NCI-H2081 (cell line): ENCODE data around the gene NAPB.
"Not testable (repeated sequence)": the region's sequence is repeated elsewhere in the genome, so short reads cannot be mapped to it uniquely, and the experiment has no call there.

Experiments used
- DNase-seq, 2 experiments: peaks; one replicate each; lab custom pipeline; 2025; lab: John Stamatoyannopoulos, UW

NAPB gene

DNA sequence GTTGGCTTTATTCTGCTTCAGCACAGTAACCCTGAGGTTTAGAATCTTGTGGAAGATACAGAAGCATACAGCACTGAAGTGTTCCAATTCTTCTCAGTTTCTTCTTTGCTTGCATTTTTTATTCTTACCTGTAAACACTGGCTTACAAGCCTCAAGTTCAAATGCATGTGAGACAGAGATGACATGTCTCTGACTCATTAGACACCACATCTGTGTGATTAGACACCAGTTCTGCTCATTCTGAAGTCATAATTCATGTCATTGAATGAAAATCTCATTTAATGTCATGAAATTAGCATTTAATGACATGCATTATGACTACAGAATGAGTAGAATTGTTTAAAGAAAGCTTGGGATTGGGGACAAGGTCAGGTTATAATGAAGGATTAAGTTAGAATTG, 53.5 kb downstream of the NAPB start:
- DNase-seq: no peak

- no peak for DNase-seq
These were observed 54.9 kb downstream of the NAPB start for GRCh38 chr20:23366384-23366783.

- no peak for DNase-seq
These were observed 55.7 kb downstream of the NAPB start for GRCh38 chr20:23365390-23366165.

DNA sequence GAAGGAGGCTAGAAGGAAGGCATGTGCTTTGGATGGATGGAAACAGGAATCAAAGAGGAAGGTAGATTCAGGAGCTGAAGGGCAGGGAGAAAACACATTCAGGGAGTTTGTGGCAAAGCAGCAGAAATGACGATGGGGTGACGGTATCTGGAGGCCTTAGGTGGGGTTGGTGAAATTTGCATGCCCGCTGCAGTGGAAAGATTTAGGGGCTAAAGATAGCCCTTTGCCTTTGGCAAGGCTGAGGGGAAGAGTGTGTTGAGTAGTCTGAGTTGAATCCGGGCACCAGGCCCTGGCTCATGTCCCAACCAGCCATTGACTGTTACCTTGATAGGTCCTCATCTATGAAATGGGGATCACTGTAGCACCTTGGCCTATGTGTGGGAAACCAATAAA, 58.0 kb downstream of the NAPB start:
- no peak for DNase-seq

DNA sequence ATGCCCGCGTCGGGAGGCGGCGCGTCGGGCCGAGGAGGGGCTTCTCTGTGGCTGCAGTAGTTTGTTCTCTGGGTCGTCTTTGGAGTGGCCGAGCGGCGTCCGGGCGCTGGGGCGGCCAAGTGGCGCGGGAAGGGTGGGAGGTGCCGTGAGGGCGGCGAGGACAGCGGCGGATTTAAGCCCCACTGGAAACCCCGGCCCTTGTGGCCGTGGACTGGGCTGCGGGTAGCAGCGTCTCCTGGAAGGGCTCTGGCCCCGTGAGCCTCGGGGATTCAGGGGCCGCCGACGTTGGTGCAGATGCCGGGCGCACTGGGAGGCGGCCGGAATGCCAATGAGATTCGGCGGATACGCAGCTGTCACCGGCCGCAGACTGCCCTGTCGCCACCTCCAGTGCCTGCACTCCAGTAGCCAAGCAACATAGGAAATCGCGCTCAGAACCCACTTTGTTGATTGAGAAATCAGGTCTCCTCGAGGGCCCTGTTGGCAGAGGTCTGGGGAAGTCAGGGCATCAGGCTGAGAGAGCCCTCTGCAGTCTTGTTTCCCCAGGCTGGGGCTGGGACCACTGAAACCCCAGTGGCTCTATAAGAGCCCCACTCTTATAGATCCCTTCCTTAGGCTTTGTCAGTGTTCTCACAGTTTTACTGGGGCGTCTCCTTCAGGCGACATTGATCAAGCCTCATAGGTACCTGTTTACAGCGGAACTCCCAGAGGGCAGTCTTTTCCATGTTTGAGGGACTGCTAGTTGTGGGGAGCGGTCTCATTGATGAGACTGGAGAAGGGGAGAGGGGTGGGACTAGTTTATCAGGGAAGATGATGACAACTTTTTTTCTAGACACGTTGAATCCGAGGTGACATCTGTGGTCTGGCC, 58.7 kb downstream of the NAPB start:
- no peak for DNase-seq

GRCh38 chr20:23361476-23362391, 59.6 kb downstream of the NAPB start, which contains the start of gene GZF1:
Gene GZF1 (plus strand): TSS chr20:23362182. CDS start chr20:23364384, 2,202 bp downstream.
- DNase-seq: peak; percentile 97 to 98

- DNase-seq: no peak
These were observed 60.2 kb downstream of the NAPB start for GRCh38 chr20:23361119-23361475.

DNA sequence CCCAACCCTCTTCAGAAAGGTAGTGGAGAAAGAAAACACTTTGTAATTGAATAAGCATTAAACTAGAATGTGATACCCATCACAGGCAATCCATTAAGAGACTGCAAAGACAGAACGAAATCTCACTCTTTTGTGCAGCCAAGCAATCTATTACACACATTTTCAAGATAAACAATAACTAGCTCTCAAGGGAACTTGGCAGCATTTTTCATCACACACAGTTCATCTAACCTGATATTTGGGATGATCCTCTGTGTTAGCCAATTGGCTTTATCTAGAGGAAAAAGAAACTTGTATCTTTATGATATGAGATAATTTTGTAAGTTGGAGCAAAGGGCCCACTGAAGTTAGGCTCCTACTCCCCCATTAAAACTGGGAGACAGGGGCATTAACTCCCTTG, 60.8 kb downstream of the NAPB start:
- DNase-seq: no peak

DNA sequence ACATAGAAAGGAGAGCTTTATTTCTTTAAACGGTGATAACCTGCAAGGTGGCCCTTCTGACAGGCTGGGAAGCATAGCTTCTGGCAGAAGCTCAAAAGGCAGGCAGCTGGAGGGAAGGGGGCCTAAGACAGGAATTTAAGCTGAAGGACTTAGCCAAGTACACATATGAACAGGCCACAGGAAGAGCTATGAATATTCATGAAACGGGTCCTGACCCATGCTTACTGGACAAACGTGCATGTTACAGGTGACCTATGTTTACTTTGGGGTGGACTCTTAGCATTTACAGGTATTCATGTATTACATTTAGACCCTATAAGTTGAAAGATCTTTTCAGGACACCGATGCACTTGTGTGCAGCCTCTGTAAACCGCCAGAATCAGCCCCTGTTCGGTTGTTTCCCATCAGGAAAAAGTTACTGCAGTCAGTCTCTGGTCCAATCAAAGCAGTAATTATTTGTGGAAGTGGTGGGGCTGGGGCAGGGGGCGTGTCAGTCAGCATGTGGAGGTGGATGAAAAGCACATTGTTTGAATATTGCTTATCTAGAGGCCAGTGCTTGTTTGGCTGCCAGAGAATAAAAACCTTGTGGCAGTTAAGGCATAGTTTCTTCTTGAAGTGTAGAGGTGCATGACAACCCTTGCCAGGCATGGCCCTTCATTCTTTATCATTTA, 62.2 kb downstream of the NAPB start:
- DNase-seq: no peak

DNA sequence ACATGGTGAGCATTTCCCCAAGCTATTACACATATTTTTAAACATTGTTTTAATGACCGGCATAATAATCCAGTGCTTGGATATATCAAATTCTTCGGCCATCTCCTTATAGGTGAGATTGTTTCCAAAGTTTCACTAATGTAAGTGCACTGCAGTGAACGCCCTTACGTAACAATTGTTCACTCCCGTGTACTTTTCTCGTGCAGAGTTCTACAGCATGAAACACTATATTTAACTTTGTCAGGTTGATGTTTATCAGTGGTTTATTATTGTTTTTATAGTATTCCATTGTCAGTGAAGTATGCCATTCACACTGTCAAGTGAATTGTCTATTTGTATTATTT, 62.8 kb downstream of the NAPB start:
- no peak for DNase-seq

GRCh38 chr20:23357767-23358562, 63.3 kb downstream of the NAPB start:
- peak; percentile 99 for DNase-seq

DNA sequence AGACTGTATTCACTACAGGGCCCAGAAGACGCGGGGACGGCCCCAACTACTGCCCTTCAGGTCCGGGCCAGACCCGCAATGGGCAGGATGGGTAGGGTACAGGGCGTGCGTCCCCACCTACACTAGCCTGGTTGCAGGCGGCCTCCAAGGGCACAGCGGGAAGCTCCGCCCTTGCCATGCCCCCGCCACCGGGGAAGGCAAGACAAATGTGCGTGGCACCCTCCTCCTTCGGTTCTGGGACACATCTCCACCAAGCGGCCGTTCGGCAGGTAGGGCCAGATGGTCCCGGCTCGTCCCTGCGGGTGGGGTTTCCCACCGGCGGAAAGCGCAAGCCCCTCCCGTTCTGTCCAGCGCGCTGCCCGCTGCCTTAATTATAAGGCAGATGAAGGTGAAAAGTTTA, 65.1 kb downstream of the NAPB start:
- no peak for DNase-seq

GRCh38 chr20:23350904-23351838, 70.1 kb downstream of the NAPB start:
- peak; percentile 5 to 50 for DNase-seq

DNA sequence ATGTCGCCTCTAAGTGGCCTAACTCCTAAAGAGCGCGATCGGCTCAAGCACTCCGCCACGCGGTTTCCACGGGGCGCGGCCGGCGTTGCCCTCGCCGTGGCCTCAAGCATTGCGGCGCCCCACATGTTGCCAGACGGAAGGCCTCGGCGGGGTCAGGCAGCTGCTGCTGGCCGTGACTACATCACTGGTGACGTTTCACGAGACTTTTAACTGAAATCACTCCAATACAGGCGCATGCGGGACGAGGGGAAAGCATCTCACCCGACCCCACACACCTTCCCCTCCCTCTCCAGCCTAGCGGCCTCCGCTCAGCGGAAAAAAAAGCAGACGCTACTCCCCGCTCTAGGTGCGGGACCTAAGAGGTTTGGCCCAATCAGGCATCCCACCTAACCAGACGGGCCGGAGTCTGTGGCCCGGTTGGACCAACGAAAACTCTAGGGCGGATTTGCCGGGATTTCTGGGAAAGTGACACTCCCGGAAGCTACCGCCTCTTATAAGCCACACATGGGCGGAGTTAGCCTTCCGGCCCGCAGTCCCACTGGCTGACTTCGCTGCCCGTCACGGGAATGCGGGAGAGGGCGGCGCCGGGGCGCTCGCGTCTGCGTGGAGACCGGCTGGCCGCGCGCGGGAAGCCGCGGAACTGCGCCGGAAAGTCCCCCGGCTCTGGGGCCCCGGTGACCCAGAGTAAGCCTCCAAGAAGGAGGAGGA, 70.9 kb downstream of the NAPB start, which contains the start of gene NXT1:
Gene NXT1 (plus strand): TSS at position 596 of the 708 bp plus-strand sequence. CDS start 3,251 bp downstream, outside the sequence.
- peak; percentile 98 to 99 for DNase-seq

DNA sequence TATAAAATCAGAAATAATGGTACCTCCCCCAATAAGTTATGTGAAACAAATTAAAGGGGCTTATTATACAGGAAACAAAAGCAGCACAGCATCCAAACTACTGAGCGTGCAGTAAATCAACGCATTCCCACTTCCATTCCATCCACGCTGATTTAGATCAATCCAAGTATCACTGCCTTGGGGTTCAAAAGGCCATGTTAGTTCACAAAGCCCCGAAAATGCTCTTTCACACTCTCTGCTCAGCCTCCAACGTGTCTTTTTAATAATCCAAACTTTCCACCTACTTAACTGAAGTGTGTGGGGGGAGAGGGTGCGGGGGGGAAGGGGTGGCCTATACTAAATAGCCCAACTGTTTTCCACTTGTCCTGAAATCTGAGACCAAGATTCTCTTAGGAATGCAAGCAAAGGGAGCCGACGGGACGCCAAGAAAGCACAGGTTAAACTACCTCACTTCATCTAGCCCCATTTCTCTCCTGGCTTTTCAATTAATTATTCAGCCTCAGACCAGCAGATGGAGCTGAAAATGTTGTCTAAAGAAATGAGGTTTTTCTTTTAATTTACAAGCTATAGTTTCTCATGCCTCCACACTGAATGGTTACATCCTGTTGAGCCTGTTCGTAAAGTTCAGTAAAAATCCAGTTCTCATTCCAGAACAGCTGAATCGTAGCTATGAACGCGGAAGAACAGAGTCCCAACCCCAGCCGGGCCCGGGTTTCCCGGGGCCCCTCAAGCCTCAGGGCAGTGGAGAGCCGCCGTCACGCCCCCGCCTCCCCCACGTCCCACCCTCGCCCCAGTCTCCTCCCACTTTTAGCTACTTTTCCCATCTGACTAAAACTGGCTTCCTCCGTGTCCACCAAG, 71.7 kb downstream of the NAPB start:
- DNase-seq: peak; percentile 50 to 68

- not testable (repeated sequence) for DNase-seq
These were observed 72.8 kb downstream of the NAPB start for GRCh38 chr20:23348510-23348909.

- no peak for DNase-seq
These were observed 73.5 kb downstream of the NAPB start for GRCh38 chr20:23347791-23348190.

GRCh38 chr20:23346002-23346401, 75.3 kb downstream of the NAPB start:
- no peak for DNase-seq
